Measurements from ENCODE around the gene ABCC4.

Gene ABCC4

GRCh38 chr13:95118541-95119324 lies 182.5 kb downstream of the ABCC4 start:
- H3K9me3 ChIP-seq (ENCODE audit: control insufficient read depth, low read depth, low read length): no peaks in the 10 kb centered on the region
- H3K27me3 ChIP-seq (ENCODE audit: control insufficient read depth, insufficient read depth, low read length): no peaks in the 10 kb centered on the region
- H3K27ac ChIP-seq (ENCODE audit: low read length): no peak overlapping the region
- H3K36me3 ChIP-seq (ENCODE audit: control insufficient read depth, low read depth, low read length): no peaks in the 10 kb centered on the region
- peaks cover 2% of the 10 kb centered on the region for H3K4me1 ChIP-seq (ENCODE audit: control insufficient read depth, low read depth, low read length)
- no peak overlapping the region for H3K9ac ChIP-seq (ENCODE audit: low read length)
- no peak overlapping the region for H3K4me3 ChIP-seq (ENCODE audit: low read length)

- no peaks in the 10 kb centered on the region for H3K9me3 ChIP-seq (ENCODE audit: control insufficient read depth, low read depth, low read length)
- H3K27ac ChIP-seq (ENCODE audit: low read length): no peak overlapping the region
- H3K36me3 ChIP-seq (ENCODE audit: control insufficient read depth, low read depth, low read length): no peaks in the 10 kb centered on the region
- H3K27me3 ChIP-seq (ENCODE audit: control insufficient read depth, insufficient read depth, low read length): no peaks in the 10 kb centered on the region
- peaks cover 6% of the 10 kb centered on the region for H3K4me1 ChIP-seq (ENCODE audit: control insufficient read depth, low read depth, low read length)
- no peak overlapping the region for H3K9ac ChIP-seq (ENCODE audit: low read length)
- H3K4me3 ChIP-seq (ENCODE audit: low read length): no peak overlapping the region
These were observed 184.2 kb downstream of the ABCC4 start for GRCh38 chr13:95117092-95117491.

- Histone ChIP-seq H3K9me3 (ENCODE audit: control insufficient read depth, low read depth, low read length) (no peaks in the 10 kb centered on the region), H3K27me3 (ENCODE audit: control insufficient read depth, insufficient read depth, low read length) (no peaks in the 10 kb centered on the region), H3K4me1 (ENCODE audit: control insufficient read depth, low read depth, low read length) (peaks cover 6% of the 10 kb centered on the region), H3K9ac (ENCODE audit: low read length) (no peak overlapping the region), H3K4me3 (ENCODE audit: low read length) (no peak overlapping the region), H3K36me3 (ENCODE audit: control insufficient read depth, low read depth, low read length) (no peaks in the 10 kb centered on the region), H3K27ac (ENCODE audit: low read length) (no peak overlapping the region)
These were observed 185.7 kb downstream of the ABCC4 start for GRCh38 chr13:95115525-95115924.

- H3K9me3 ChIP-seq (ENCODE audit: control insufficient read depth, low read depth, low read length): no peaks in the 10 kb centered on the region
- no peak overlapping the region for H3K9ac ChIP-seq (ENCODE audit: low read length)
- peaks cover 6% of the 10 kb centered on the region for H3K4me1 ChIP-seq (ENCODE audit: control insufficient read depth, low read depth, low read length)
- no peak overlapping the region for H3K4me3 ChIP-seq (ENCODE audit: low read length)
- no peak overlapping the region for H3K27ac ChIP-seq (ENCODE audit: low read length)
- no peaks in the 10 kb centered on the region for H3K36me3 ChIP-seq (ENCODE audit: control insufficient read depth, low read depth, low read length)
- H3K27me3 ChIP-seq (ENCODE audit: control insufficient read depth, insufficient read depth, low read length): no peaks in the 10 kb centered on the region
These were observed 187.7 kb downstream of the ABCC4 start for GRCh38 chr13:95113601-95114000.

- no peaks in the 10 kb centered on the region for H3K36me3 ChIP-seq (ENCODE audit: control insufficient read depth, low read depth, low read length)
- H3K27me3 ChIP-seq (ENCODE audit: control insufficient read depth, insufficient read depth, low read length): no peaks in the 10 kb centered on the region
- no peak overlapping the region for H3K9ac ChIP-seq (ENCODE audit: low read length)
- peaks cover 6% of the 10 kb centered on the region for H3K4me1 ChIP-seq (ENCODE audit: control insufficient read depth, low read depth, low read length)
- H3K4me3 ChIP-seq (ENCODE audit: low read length): no peak overlapping the region
- no peak overlapping the region for H3K27ac ChIP-seq (ENCODE audit: low read length)
- no peaks in the 10 kb centered on the region for H3K9me3 ChIP-seq (ENCODE audit: control insufficient read depth, low read depth, low read length)
These were observed 188.4 kb downstream of the ABCC4 start for GRCh38 chr13:95112883-95113282.

- H3K27ac ChIP-seq (ENCODE audit: low read length): no peak overlapping the region
- H3K9ac ChIP-seq (ENCODE audit: low read length): no peak overlapping the region
- H3K9me3 ChIP-seq (ENCODE audit: control insufficient read depth, low read depth, low read length): no peaks in the 10 kb centered on the region
- H3K4me3 ChIP-seq (ENCODE audit: low read length): no peak overlapping the region
- peaks cover 6% of the 10 kb centered on the region for H3K4me1 ChIP-seq (ENCODE audit: control insufficient read depth, low read depth, low read length)
- H3K36me3 ChIP-seq (ENCODE audit: control insufficient read depth, low read depth, low read length): no peaks in the 10 kb centered on the region
- no peaks in the 10 kb centered on the region for H3K27me3 ChIP-seq (ENCODE audit: control insufficient read depth, insufficient read depth, low read length)
These were observed 189.6 kb downstream of the ABCC4 start for GRCh38 chr13:95111608-95112007.

- H3K27ac ChIP-seq (ENCODE audit: low read length): no peak overlapping the region
- H3K4me1 ChIP-seq (ENCODE audit: control insufficient read depth, low read depth, low read length): no peaks in the 10 kb centered on the region
These were observed 194.7 kb downstream of the ABCC4 start for GRCh38 chr13:95106562-95106961.

GRCh38 chr13:95100525-95101433 lies 200.5 kb downstream of the ABCC4 start:
- Histone ChIP-seq H3K27ac (ENCODE audit: low read length) (no peak overlapping the region), H3K4me1 (ENCODE audit: control insufficient read depth, low read depth, low read length) (no peaks in the 10 kb centered on the region), H3K9me3 (ENCODE audit: control insufficient read depth, low read depth, low read length) (peaks cover 7% of the 10 kb centered on the region), H3K9ac (ENCODE audit: low read length) (no peak overlapping the region), H3K4me3 (ENCODE audit: low read length) (no peak overlapping the region), H3K36me3 (ENCODE audit: control insufficient read depth, low read depth, low read length) (no peaks in the 10 kb centered on the region), H3K27me3 (ENCODE audit: control insufficient read depth, insufficient read depth, low read length) (no peaks in the 10 kb centered on the region)

More at GRCh38 chr13:95106562-95106961, 194.7 kb downstream of the ABCC4 start:
- no peaks in the 10 kb centered on the region for H3K27me3 ChIP-seq (ENCODE audit: control insufficient read depth, insufficient read depth, low read length)
- no peaks in the 10 kb centered on the region for H3K9me3 ChIP-seq (ENCODE audit: control insufficient read depth, low read depth, low read length)
- H3K9ac ChIP-seq (ENCODE audit: low read length): no peak overlapping the region
- H3K36me3 ChIP-seq (ENCODE audit: control insufficient read depth, low read depth, low read length): no peaks in the 10 kb centered on the region
- H3K4me3 ChIP-seq (ENCODE audit: low read length): no peak overlapping the region

GRCh38 chr13:95099541-95099940 lies 201.7 kb downstream of the ABCC4 start:
- Histone ChIP-seq H3K9me3 (ENCODE audit: control insufficient read depth, low read depth, low read length) (peaks cover 7% of the 10 kb centered on the region), H3K27me3 (ENCODE audit: control insufficient read depth, insufficient read depth, low read length) (no peaks in the 10 kb centered on the region), H3K4me1 (ENCODE audit: control insufficient read depth, low read depth, low read length) (no peaks in the 10 kb centered on the region), H3K36me3 (ENCODE audit: control insufficient read depth, low read depth, low read length) (no peaks in the 10 kb centered on the region), H3K4me3 (ENCODE audit: low read length) (no peak overlapping the region), H3K9ac (ENCODE audit: low read length) (no peak overlapping the region), H3K27ac (ENCODE audit: low read length) (no peak overlapping the region)

GRCh38 chr13:95098916-95099315 lies 202.3 kb downstream of the ABCC4 start:
- Histone ChIP-seq H3K27me3 (ENCODE audit: control insufficient read depth, insufficient read depth, low read length) (no peaks in the 10 kb centered on the region), H3K9ac (ENCODE audit: low read length) (no peak overlapping the region), H3K4me1 (ENCODE audit: control insufficient read depth, low read depth, low read length) (no peaks in the 10 kb centered on the region), H3K27ac (ENCODE audit: low read length) (no peak overlapping the region), H3K4me3 (ENCODE audit: low read length) (no peak overlapping the region), H3K36me3 (ENCODE audit: control insufficient read depth, low read depth, low read length) (no peaks in the 10 kb centered on the region), H3K9me3 (ENCODE audit: control insufficient read depth, low read depth, low read length) (peaks cover 7% of the 10 kb centered on the region)

- Histone ChIP-seq H3K27me3 (ENCODE audit: control insufficient read depth, insufficient read depth, low read length) (no peaks in the 10 kb centered on the region), H3K4me3 (ENCODE audit: low read length) (no peak overlapping the region), H3K9me3 (ENCODE audit: control insufficient read depth, low read depth, low read length) (no peaks in the 10 kb centered on the region), H3K27ac (ENCODE audit: low read length) (no peak overlapping the region), H3K4me1 (ENCODE audit: control insufficient read depth, low read depth, low read length) (no peaks in the 10 kb centered on the region), H3K36me3 (ENCODE audit: control insufficient read depth, low read depth, low read length) (no peaks in the 10 kb centered on the region), H3K9ac (ENCODE audit: low read length) (no peak overlapping the region)
These were observed 209.5 kb downstream of the ABCC4 start for GRCh38 chr13:95091755-95092154.

Data from iPS-18a (cell line).